ENCODE data around the gene SLC6A14. TPM values are rescaled to one million over a fixed set of nuclear protein-coding genes. Genes with fewer than 3 reads are reported as not detected.

The SLC6A14 gene
- total RNA-seq = not detected in 2 replicates
- long read RNA-seq = 0 reads

GRCh38 chrX:116436358-116436816, at the start of gene SLC6A14:
Gene SLC6A14, plus strand, starts transcription at chrX:116436606. Its CDS starts 104 bp downstream, at chrX:116436710.
- Mint-ChIP-seq H3K4me3 (ENCODE audit: unreplicated experiment) (no peak within 1 kb of the TSS), H3K9me3 (ENCODE audit: unreplicated experiment) (no peaks in the 10 kb centered on the region), H3K27ac (ENCODE audit: unreplicated experiment) (no peak within 1 kb of the TSS), H3K4me1 (ENCODE audit: unreplicated experiment) (no peaks in the 10 kb centered on the region), H3K27me3 (ENCODE audit: unreplicated experiment) (no peaks in the 10 kb centered on the region), H3K36me3 (ENCODE audit: unreplicated experiment) (no peaks in the 10 kb centered on the region)
- no peak for DNase-seq (ENCODE audit: extremely low spot score, unreplicated experiment)
- TF ChIP-seq CTCF (IDR thresholded peaks at IDR 0.05) = no peak

- TF ChIP-seq CTCF (IDR thresholded peaks at IDR 0.05) = no peak
- Mint-ChIP-seq H3K4me3 (ENCODE audit: unreplicated experiment) (no peak overlapping the region), H3K36me3 (ENCODE audit: unreplicated experiment) (no peaks in the 10 kb centered on the region), H3K9me3 (ENCODE audit: unreplicated experiment) (peaks cover 3% of the 10 kb centered on the region), H3K27me3 (ENCODE audit: unreplicated experiment) (no peaks in the 10 kb centered on the region), H3K4me1 (ENCODE audit: unreplicated experiment) (no peaks in the 10 kb centered on the region), H3K27ac (ENCODE audit: unreplicated experiment) (no peak overlapping the region)
- no peak for DNase-seq (ENCODE audit: extremely low spot score, unreplicated experiment)
Measured at GRCh38 chrX:116395752-116396151, 40.7 kb upstream of the SLC6A14 start.

GRCh38 chrX:116399681-116400080, 36.7 kb upstream of the SLC6A14 start:
- H3K4me3 Mint-ChIP-seq (ENCODE audit: unreplicated experiment) = no peak overlapping the region
- no peaks in the 10 kb centered on the region for H3K9me3 Mint-ChIP-seq (ENCODE audit: unreplicated experiment)
- no peaks in the 10 kb centered on the region for H3K27me3 Mint-ChIP-seq (ENCODE audit: unreplicated experiment)
- H3K4me1 Mint-ChIP-seq (ENCODE audit: unreplicated experiment) = no peaks in the 10 kb centered on the region
- H3K36me3 Mint-ChIP-seq (ENCODE audit: unreplicated experiment) = no peaks in the 10 kb centered on the region
- TF ChIP-seq CTCF (IDR thresholded peaks at IDR 0.05) = no peak
- no peak for DNase-seq (ENCODE audit: extremely low spot score, unreplicated experiment)
- no peak overlapping the region for H3K27ac Mint-ChIP-seq (ENCODE audit: unreplicated experiment)

- no peak for DNase-seq (ENCODE audit: extremely low spot score, unreplicated experiment)
- H3K4me1 Mint-ChIP-seq (ENCODE audit: unreplicated experiment) = no peaks in the 10 kb centered on the region
- TF ChIP-seq CTCF (IDR thresholded peaks at IDR 0.05) = no peak
- no peak overlapping the region for H3K4me3 Mint-ChIP-seq (ENCODE audit: unreplicated experiment)
- H3K9me3 Mint-ChIP-seq (ENCODE audit: unreplicated experiment) = no peaks in the 10 kb centered on the region
- H3K36me3 Mint-ChIP-seq (ENCODE audit: unreplicated experiment) = no peaks in the 10 kb centered on the region
- H3K27me3 Mint-ChIP-seq (ENCODE audit: unreplicated experiment) = no peaks in the 10 kb centered on the region
- H3K27ac Mint-ChIP-seq (ENCODE audit: unreplicated experiment) = no peak overlapping the region
Measured at GRCh38 chrX:116409219-116409618, 27.2 kb upstream of the SLC6A14 start.

GRCh38 chrX:116413273-116413672, 23.1 kb upstream of the SLC6A14 start:
- Mint-ChIP-seq H3K9me3 (ENCODE audit: unreplicated experiment) (no peaks in the 10 kb centered on the region), H3K4me3 (ENCODE audit: unreplicated experiment) (no peak overlapping the region), H3K4me1 (ENCODE audit: unreplicated experiment) (no peaks in the 10 kb centered on the region), H3K36me3 (ENCODE audit: unreplicated experiment) (no peaks in the 10 kb centered on the region), H3K27ac (ENCODE audit: unreplicated experiment) (no peak overlapping the region), H3K27me3 (ENCODE audit: unreplicated experiment) (no peaks in the 10 kb centered on the region)
- DNase-seq (ENCODE audit: extremely low spot score, unreplicated experiment) = no peak
- no peak for TF ChIP-seq CTCF (IDR thresholded peaks at IDR 0.05)

Data from osteocyte (in vitro differentiated cells).